ENCODE results near the gene TRPV3.
"Not testable (repeated sequence)": the region's sequence is repeated elsewhere in the genome, so short reads cannot be mapped to it uniquely, and the experiment has no call there.

TRPV3 gene

DNA sequence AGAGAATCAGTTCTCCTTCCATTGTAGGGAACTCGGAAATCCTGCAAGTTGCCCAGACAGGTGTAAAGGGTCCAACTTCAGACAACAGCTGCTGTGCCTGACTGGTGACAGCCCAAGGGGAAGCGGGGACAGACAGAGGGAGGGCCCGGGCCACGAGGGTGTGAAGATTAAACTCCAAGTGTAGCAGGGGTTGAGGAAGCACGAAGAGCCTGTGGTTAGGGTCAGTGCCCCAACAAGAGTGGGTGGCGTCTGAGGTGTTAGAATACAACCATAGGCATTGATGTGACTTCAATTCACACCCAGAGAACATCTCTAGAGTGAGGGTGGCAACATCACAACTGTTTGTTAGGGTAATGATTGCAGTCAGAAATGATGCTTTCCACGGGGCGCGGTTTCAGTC, 42.7 kb downstream of the TRPV3 start:
- DNase-seq: no peak

DNA sequence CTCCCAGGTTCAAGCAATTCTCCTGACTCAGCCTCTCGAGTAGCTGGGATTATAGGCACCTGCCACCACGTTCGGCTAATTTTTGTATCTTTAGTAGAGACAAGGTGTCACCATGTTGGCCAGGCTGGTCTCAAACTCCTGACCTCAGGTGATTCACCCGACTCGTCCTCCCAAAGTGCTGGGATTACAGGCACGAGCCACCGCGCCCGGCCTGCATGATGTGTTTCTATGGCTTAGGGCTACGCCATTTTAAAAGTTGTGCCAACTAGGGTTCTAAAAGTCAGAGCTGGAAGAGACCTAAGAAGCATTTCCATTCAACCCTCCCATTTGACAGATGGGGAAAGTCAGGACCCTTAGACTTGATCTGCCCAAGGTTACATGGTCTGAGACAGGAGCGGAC, 43.4 kb downstream of the TRPV3 start:
- DNase-seq: not testable (repeated sequence)

DNA sequence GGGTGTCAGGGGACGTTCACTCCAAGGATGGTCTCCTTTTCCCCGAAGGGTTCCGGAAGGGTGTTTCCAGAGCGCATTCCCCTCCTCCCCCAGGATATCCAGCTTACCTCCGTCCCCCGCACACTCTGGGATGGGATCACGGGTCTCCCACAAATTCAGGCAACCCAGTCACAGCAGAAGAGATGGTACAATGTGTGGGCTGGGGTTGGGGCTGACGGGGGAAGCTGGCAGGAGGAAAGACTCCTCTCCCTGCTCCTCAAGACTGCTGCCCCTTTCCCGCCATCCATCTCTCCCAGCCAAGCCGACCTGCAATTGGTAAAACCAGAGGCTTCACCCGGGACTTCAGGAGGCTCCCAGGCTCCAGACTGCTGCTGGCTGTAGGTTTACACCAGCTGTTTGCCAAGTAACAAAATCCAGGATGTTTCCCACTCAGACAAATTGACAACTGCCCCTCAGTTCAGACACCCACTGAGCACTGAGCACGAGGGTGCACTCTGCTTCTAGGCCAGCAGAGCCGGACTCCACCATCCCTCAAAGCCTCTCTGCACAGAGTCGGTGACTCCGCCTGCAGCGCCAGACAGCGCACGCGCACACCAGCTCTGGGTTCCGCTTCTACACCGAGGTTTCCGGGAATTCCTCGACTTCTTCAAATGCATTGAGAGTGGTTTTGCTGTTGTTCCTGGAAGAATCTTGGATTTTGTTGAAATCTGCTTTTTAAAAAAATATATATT, 44.1 kb downstream of the TRPV3 start:
- DNase-seq: no peak

DNA sequence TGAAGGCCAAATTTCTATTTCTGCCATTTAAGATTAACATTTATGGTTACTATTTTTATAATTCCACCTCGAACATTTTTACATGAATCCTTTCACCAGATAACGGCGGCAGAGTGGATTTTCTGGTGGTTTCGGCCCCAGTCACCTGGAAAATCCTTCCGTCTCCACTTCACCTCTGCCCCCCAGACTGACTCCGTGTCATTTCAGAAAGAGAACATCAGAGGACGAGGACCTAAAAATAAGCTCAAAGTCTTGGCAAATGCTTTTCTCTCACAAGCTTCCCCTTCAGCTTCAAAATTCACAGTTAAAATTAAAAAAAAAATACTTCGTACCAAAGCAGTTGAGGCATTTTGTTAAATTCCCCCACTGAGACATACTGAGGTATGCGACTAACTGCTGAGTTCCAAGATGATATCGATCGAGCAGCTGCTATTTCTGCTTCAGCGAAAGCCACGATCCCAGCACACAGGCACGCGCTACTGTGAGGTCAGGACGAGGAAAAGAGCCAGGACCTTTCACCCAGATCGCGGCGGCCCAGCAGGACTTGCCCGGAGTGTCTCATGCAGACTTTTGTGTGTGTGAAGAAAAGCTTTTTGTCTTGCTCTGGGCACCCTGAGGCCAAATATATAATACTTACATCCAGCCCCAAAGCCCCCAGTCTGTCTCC, 45.0 kb downstream of the TRPV3 start:
- DNase-seq: no peak

DNA sequence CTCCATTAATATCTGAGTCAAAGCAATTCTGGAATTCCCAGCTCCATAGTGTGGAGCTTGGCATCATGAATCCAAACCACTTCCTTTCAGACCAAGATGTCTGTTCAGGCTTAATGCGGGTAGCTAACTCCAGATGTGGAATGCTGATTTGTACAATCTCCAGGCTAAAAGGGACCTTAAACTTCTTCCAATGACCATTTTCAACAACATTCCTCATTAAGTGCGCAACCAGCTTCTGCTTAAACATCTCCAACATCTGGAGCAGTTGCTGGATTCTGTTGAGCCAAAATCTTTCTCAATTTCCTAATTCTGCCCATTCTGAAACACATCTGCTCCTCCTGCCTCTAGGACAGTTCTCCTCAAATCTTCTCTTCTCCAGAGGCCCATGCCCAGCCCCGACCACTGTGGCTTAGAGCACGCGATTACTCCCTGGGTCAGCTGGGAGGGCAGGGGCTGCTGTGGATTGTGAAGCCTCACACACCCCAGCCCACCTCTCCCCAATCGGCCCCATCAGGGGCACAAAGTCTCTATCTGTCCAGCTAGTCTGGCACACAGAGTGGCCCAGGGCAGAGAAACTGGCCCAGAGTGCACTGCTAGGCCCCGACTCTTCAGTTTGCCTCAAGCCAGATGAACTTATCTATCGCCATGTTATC, 45.6 kb downstream of the TRPV3 start:
- DNase-seq: no peak

DNA sequence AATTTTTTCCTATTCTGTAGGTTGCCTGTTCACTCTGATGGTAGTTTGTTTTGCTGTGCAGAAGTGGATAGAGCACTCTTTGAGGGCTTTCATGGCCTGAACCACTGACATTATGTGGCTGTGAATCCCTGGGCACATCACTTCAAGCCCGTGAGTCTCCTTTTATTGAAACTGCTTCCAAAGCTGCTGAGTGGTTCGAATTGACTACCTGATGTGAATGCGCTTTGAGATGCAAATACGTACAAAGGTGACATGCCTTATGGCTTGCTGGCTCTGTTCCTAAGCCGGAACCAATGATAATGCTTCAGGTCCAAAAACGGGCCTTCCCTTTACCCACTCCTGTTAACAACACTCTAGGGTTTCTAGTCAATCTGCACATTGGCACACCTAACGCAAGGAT, 47.5 kb downstream of the TRPV3 start:
- no peak for DNase-seq

DNA sequence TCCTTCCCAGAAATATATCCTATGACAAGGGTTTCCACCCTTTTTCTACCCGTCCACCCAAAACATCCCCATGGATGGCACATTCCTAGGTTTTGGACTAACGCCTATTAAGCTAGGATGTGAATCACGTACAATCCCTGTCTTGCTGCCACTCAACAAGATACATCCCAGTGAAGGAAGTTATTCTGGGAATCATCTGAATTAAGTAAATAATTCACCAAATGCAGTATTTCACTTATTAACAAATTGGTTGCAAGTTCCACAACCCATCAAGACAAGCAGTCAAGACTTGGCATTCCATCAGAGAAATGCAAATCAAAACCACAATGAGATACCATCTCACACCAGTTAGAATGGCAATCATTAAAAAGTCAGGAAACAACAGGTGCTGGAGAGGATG, 49.7 kb downstream of the TRPV3 start:
- no peak for DNase-seq

DNA sequence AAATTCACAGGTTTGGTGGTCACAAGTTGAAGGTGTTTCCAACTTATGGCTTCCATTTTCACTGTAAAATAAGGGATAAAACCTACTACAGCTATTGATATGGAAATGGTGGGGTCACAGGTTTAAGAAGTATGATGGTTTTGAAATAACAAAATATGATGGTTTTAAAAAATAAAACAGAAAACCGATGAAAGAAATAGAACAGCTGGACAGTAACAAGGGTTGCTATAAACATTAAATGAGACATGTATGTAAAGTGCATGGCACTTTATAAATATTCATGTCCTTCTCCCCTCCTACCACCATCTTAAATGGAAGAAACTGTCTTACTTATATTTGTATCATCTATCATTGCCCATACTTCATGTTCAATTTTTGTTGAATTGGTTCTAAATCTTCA, 50.5 kb downstream of the TRPV3 start:
- no peak for DNase-seq

DNA sequence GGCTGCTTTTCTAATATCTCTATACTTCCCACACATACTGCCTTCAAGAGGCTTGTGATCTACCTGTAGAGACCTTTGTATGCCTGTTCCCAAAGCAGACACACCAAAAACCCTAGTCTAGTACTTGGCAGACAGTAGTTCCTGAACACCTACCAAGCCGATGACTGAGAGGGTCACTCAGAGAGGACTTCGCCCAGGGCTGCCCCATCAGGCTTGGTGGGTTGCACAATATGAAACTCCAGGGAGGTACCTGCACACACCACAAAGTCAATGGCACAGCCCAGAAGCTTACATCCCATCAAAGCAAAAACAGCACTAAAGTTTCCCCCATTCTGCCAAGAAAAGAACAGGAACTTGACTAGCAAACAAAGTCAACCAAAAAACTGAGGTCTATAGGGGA, 51.6 kb downstream of the TRPV3 start:
- no peak for DNase-seq

DNA sequence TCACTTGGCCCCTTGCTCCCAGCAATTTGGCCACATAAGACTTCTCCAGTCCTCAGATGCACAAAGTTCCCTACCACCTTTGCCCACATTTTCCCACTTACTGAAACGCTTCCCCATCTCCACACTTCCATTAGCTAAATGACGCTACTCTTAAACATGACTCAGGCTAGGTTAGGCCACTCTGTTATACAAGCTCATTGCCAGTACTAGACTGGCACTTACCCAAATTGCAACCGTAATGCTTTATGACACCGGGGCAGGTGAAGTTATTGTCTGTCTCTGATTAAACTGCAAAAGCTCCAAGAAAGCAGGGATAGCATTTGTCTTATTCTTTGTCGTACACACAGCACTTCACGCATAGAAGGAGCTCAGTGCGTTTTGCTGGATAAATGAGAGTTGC, 52.6 kb downstream of the TRPV3 start:
- no peak for DNase-seq

DNA sequence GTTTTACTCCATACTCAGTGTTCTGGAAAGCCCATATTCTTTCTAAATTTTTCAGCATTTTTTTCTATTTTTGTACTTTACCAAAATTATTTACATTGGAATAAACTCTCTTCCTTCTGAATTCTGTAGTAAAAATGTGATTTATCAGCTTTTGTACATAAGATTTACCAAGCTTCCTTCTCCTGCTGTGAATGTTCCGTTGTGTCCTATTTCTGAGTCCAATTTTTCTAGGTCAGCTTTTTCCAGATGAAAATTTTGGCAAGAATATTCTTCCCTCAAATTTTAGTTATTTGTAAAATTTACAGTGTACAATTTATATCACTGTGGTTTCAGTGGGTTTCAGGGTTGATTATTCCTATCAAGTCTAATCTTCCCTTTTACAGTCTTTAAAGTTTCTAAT, 54.3 kb downstream of the TRPV3 start:
- DNase-seq: no peak

DNA sequence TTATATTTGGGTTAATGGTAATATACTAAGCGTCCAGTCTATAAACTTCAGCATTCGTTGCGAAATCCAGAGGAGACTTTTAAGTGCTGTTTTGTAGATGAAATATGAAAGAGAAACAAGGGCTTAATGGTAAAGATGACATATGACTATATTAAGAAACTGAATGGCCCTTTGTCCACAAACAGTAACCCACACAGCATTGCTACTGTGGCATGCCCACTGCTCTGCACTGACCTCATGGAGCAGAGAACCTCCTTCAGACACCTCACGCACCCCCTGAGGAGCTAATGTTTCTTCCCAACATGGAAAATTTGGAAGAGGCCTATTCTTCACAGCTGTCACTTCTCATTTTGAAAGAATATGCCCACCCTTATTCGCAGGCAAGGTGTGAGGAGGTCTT, 55.1 kb downstream of the TRPV3 start:
- DNase-seq: no peak

DNA sequence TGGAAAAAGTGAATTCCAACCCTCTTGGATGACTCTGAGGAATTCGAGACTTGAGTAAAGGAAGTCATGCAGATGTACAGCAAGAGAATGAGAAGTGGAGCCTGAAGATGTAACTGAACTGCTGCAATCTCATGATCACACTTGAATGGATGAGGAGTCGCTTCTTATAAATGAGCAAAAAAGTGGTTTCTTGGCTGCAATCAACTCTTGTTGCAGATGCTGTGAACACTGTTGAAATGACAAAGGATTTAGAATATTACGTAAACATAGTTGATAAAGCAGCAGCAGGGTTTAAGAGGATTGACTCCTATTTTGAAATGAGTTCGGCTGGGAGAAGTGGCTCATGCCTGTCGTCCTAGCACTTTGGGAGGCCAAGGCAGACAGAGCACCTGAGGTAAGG, 56.3 kb downstream of the TRPV3 start:
- no peak for DNase-seq

DNA sequence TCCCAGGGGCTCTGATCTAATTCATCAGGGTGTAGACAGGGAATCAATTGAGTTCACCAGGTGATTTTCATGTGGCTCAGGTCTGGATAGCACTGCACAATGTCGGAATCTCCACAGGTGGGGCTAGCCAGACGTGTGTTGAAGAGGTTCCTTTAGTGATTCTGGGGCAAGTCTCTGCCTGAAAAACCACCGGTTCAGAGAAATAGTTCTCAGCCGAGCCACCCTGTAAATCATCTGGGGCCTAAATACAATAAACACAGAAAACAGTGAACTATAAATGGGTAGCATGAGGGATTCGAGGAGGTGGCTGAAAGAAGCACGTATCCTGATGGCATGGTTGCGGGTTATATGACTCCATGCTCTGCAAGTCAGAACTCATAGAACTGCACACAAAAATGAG, 60.5 kb downstream of the TRPV3 start:
- DNase-seq: no peak

DNA sequence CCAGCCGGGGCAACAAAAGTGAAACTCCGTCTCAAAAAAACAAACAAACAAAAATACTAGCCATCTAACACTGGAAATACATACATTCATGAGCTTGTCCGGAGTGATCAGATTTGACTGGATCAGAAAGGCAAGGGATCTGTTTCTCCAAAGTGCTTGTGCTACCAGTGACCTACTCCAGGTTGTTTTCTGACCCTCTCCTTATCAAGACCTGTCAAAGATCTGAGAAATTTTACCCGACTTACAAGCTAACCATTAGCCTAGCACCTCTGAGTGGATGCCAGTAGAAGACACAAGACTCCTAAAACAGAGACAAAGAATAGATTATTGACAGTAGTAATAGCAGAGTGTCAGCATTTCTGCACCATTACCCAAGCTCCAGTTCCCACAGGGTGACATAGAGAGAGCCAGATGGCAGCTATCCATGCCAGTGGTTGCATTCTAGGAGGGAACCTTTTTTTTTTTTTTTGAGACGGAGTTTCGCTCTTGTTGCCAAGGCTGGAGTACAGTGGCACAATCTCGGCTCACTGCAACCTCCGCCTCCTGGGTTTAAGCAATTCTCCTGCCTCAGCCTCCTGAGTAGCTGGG, 72.0 kb downstream of the TRPV3 start:
- no peak for DNase-seq

DNA sequence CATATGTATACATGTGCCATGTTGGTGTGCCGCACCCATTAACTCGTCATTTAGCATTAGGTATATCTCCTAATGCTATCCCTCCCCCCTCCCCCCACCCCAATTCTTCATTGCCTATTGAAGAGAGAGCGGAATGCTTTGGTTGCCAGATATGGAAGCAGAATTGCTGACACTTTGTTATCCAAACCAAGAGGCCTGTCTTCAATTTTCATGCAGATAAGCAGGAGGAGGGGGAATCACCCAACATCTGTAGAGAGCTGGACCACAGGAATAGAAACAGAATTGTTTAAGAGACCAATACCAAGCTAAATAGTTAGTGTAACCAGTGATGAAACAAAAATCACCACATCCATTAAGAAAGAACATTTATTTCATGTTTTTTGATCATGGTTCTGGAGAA, 74.8 kb downstream of the TRPV3 start:
- DNase-seq: no peak

DNA sequence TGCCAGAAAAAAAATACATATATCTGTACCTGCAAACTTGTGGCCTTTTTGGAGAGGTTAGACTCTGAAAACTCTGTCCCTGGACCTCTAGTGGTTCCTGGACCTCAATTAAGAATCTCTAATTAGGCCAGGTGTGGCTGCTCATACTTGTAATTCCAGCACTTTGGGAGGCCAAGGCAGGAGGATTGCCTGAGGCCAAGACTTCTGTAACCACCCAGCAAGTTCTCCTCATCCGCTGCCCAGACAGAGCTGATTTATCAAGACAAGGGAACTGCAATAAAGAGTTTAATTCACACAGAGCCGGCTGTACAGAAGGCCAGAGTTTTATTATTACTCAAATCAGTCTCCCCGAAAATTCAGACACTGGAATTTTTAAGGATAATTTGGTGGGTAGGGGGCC, 77.6 kb downstream of the TRPV3 start:
- DNase-seq: no peak

DNA sequence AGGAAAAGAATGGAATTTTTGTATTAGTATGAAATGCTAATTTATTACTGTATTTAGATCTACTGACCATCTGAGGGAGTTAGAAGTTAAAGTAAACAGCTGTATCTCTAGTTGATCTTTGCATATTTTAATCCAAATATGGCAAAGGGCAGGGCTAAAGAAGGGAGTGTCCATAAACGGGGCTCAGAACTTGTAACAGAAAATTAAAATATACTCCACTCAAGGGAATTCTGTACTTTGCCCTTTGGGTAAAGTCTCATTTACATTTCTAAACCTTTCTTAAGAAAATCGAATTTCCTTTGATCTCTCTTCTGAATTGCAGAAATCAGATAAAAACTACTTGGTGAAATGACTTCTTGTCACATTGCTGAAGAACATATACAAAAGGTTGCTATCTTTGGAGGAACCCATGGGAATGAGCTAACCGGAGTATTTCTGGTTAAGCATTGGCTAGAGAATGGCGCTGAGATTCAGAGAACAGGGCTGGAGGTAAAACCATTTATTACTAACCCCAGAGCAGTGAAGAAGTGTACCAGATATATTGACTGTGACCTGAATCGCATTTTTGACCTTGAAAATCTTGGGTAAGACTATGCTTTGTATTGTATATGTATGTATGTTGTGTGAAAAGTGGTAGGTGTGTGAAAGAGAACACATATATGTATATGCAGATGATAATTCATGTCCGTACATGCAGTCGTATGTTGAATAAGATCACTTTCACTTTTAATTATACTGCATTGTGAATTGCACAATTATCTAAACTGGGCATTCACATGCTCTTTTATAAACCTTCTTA, 81.6 kb downstream of the TRPV3 start, which contains the start of gene ASPA:
ASPA (plus strand) TSS at position 186 of the 799 bp plus-strand sequence; CDS start at position 349, 163 bp downstream.
- DNase-seq: no peak

DNA sequence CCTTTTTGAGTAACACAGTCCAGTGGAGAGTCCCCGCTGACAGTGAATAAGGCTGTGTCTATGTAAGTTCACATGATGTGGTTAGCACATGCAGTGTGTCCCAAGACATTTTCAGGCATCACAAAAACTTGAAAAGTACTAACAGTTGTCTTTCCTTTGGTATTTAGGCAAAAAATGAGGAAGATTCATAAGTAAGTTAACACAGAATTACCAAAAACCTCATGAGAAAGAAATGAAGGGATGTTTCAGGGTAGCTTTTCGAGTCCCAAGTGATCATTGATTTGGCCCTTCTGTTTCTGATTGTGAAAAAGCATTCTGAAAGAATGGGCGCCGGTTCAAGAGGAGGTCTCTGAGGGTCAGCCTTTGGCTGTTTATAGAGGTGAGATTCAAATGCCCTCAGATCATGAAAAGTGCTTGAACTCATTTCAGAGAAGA, 82.3 kb downstream of the TRPV3 start:
- DNase-seq: no peak

DNA sequence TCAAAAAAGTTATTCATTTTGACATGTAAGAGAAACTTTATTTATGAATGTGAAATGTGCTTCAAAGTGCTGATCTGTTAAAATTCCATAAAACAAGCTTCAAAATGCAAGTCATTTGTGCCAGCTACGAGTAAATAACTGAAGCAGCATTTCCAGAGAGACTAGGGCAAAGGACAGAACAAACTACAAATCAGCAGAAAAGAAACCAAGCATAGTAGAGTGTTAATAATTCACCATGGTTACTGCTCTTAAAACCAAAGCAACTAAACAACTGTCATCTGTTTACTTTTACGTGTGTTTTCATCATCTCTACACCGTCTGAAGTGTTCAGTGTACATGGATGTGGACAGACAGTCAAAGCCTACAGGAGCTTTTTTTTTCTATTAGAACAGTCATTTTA, 83.4 kb downstream of the TRPV3 start:
- DNase-seq: no peak

DNA sequence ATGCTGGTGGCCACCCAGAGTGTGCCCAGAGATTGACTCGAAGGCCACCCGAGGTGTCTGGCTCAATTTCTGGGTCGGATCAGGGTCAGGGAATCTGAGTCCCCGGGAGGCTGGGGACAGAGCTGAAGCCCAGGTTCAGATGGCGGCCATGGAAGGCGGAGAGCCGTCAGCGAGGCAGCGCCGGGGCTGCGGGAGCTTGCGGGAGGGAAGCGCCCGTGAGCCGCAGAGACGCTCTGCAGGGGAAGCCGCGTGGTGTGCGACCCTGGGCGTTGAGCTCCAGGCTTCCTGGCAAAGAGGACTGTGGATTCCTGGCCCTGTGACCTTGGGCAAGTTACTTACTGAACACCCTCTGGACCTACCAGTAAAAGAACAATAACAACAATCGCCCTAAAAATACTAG, 85.5 kb downstream of the TRPV3 start:
- no peak for DNase-seq

DNA sequence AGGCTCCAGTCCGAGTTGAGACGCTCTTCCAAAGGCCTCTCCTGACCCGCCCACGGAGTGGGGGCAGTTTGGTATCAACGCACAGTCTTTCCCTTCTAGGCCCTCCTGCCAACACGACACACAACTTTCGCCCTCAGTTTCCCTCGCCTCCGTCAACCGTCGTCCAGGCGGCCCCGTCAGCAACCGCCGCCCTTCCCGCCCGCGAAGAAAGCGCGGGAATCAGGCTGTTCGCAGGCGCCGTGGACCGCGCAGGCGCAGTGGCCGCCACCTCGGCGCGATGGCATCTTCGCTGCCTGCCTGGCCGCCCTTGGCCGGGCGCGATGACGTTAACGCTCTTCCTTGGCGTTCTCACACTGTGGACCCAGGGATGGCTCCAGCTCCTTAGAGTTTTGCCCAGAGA, 86.0 kb downstream of the TRPV3 start, which contains the start of gene SPATA22:
SPATA22 (minus strand) TSS at position 221 of the 400 bp plus-strand sequence. CDS start 2,494 bp downstream, outside the sequence.
- DNase-seq: no peak

DNA sequence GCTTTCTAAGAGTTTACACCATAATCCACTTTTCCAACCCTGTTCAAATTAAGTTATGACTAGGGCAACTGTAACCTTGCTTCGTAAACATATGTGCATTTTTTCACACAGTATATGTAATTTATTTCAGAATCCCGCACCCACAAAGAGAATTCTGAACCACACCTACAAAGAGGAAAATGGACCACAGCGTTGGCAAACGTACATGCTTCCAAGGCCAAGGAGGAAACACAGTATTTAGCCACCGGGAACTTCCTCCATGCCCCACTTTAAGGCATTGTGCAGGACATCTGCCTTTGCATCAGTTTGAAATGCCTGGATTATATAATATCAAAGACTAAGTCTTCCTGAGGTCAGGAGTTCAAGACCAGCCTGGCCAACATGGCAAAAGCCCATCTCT, 88.1 kb downstream of the TRPV3 start:
- no peak for DNase-seq
